GM23248 (cell line): ENCODE data around the gene BTBD16. TPM values are rescaled to one million over a fixed set of nuclear protein-coding genes. Genes with fewer than 3 reads are reported as not detected.

Experiments
- DNase-seq: peaks from one replicate; pipeline ENCODE4 v3.0.0-alpha.2; 2015
- H2AFZ ChIP-seq: fragments of 200-600 bp; sonication (generic); 2 replicates; pipeline ENCODE4 v1.6.1; 2016; ENCODE audit warnings: antibody characterized with exemption
- H3F3A ChIP-seq: fragments of 200-600 bp; sonication (generic); 2 replicates; pipeline ENCODE4 v1.6.1; 2016; ENCODE audit warnings: mild to moderate bottlenecking, antibody characterized with exemption, mixed run types; ENCODE audit not compliant: insufficient read depth
- H3K27ac ChIP-seq: fragments of 200-600 bp; sonication (generic); 2 replicates; pipeline ENCODE4 v1.5.1; 2016; ENCODE audit warnings: mild to moderate bottlenecking
- H3K27me3 ChIP-seq: fragments of 200-600 bp; sonication (generic); replicated peaks from 2 replicates; pipeline ENCODE4 v1.6.1; 2016; ENCODE audit warnings: mild to moderate bottlenecking; ENCODE audit not compliant: insufficient read depth
- H3K36me3 ChIP-seq: fragments of 200-600 bp; sonication (generic); 2 replicates; pipeline ENCODE4 v1.6.1; 2016; ENCODE audit warnings: low read depth, mild to moderate bottlenecking
- H3K4me1 ChIP-seq: fragments of 200-600 bp; sonication (generic); 2 replicates; pipeline ENCODE4 v1.6.1; 2016; ENCODE audit warnings: mild to moderate bottlenecking; ENCODE audit not compliant: insufficient read depth
- H3K4me2 ChIP-seq: fragments of 200-600 bp; sonication (generic); one replicate; pipeline ENCODE4 v1.6.1; 2016; ENCODE audit warnings: mild to moderate bottlenecking; ENCODE audit not compliant: unreplicated experiment
- H3K4me3 ChIP-seq: fragments of 200-600 bp; sonication (generic); 2 replicates; pipeline ENCODE4 v1.5.1; 2016; ENCODE audit warnings: mild to moderate bottlenecking
- H3K79me2 ChIP-seq: fragments of 200-600 bp; sonication (generic); 2 replicates; pipeline ENCODE4 v1.6.1; 2016; ENCODE audit warnings: mild to moderate bottlenecking; ENCODE audit not compliant: insufficient read depth
- H3K9ac ChIP-seq: fragments of 200-600 bp; sonication (generic); 2 replicates; pipeline ENCODE4 v1.6.1; 2016; ENCODE audit warnings: mild to moderate bottlenecking
- H3K9me2 ChIP-seq: fragments of 200-600 bp; sonication (generic); 2 replicates; pipeline ENCODE4 v1.6.1; 2016; ENCODE audit warnings: mixed run types, mild to moderate bottlenecking, moderate library complexity; ENCODE audit not compliant: insufficient read depth
- H3K9me3 ChIP-seq: fragments of 200-600 bp; sonication (generic); one replicate; pipeline ENCODE4 v1.6.1; 2017; ENCODE audit warnings: low read depth
- H4K20me1 ChIP-seq: fragments of 200-600 bp; sonication (generic); 2 replicates; pipeline ENCODE4 v1.6.0; 2016; ENCODE audit not compliant: insufficient read depth
- EZH2 ChIP-seq: fragments of 200-600 bp; sonication (generic); IDR thresholded peaks from 2 replicates; pipeline ENCODE4 v1.6.1; 2018; ENCODE audit warnings: antibody characterized with exemption, mild to moderate bottlenecking; ENCODE audit not compliant: insufficient read depth, poor library complexity, severe bottlenecking
- EZH2phosphoT487 ChIP-seq: fragments of 200-600 bp; sonication (generic); IDR thresholded peaks from 2 replicates; pipeline ENCODE4 v1.6.1; 2018; ENCODE audit warnings: antibody characterized with exemption, moderate library complexity, mild to moderate bottlenecking, low read depth; ENCODE audit not compliant: insufficient read depth
- WGBS, 2 experiments: methylation state at CpG; one replicate each; pipeline ENCODE4 v1.1.6; 2015 to 2017; ENCODE audit warnings: low lambda C conversion rate in 2 of 2, low coverage in 1 of 2; ENCODE audit errors: missing lambda C conversion rate in 2 of 2; 5-methylcytosine and 5-hydroxymethylcytosine counted together
- in situ Hi-C: fragments of 300-500 bp; cut with MboI; formaldehyde crosslinking; loops from 2 replicates; pipeline ENCODE4 v1.15.0; 2020
- polyA plus RNA-seq: library from polyadenylated mRNA; unstranded; fragments of >200 nt; fragmentation: Nextera tagmentation; extraction: Ambion mirVana; gene quantifications from 2 replicates; pipeline ENCODE4 v1.2.1, GENCODE V29; 2016
- total RNA-seq: library from RNA; depleted of rRNA; stranded (reverse); fragments of >200 nt; shearing (Covaris generic); gene quantifications from 2 replicates; pipeline ENCODE4 v1.2.3, GENCODE V29; 2014

Gene BTBD16
- total and polyA plus RNA-seq, 2 experiments from 2014 or later, result not detected

GRCh38 chr10:122362621-122363020, 91.5 kb downstream of the BTBD16 start:
- Histone ChIP-seq H3K4me2 (no peak overlapping the region), H4K20me1 (no peaks in the 10 kb centered on the region), H3F3A (no peaks in the 10 kb centered on the region), H3K27ac (no peak overlapping the region), H2AFZ (no peak overlapping the region), H3K9me3 (no peaks in the 10 kb centered on the region), H3K9me2 (no peaks in the 10 kb centered on the region), H3K4me1 (no peaks in the 10 kb centered on the region), H3K27me3 (peaks cover 1% of the 10 kb centered on the region; the same call in 1 of the 2 replicates), H3K9ac (no peak overlapping the region), H3K79me2 (no peaks in the 10 kb centered on the region), H3K36me3 (no peaks in the 10 kb centered on the region), H3K4me3 (no peak overlapping the region)
- in situ Hi-C loops, result no loop called here
- TF ChIP-seq EZH2phosphoT487 (no peak), EZH2 (no peak)
- DNase-seq, result peak; percentile 59
- 45% methylated on average over 2 of the region's 2 CpGs for WGBS, 2 experiments

GRCh38 chr10:122363311-122363710, 92.2 kb downstream of the BTBD16 start:
- in situ Hi-C loops, result no loop called here
- H3K4me2 ChIP-seq, result no peak overlapping the region
- H3K36me3 ChIP-seq, result no peaks in the 10 kb centered on the region
- no peaks in the 10 kb centered on the region for H3F3A ChIP-seq
- no peaks in the 10 kb centered on the region for H3K4me1 ChIP-seq
- H3K4me3 ChIP-seq, result no peak overlapping the region
- no peaks in the 10 kb centered on the region for H3K9me3 ChIP-seq
- H3K9me2 ChIP-seq, result no peaks in the 10 kb centered on the region
- H3K27me3 ChIP-seq, result peaks cover 8% of the 10 kb centered on the region; the same call in 1 of the 2 replicates
- no peak overlapping the region for H3K9ac ChIP-seq
- no peak for TF ChIP-seq EZH2
- no peak for TF ChIP-seq EZH2phosphoT487
- no peak for DNase-seq
- no peaks in the 10 kb centered on the region for H3K79me2 ChIP-seq
- no peak overlapping the region for H3K27ac ChIP-seq
- H4K20me1 ChIP-seq, result no peaks in the 10 kb centered on the region
- 81 to 82% methylated on average over 2 of the region's 2 CpGs for WGBS, 2 experiments
- H2AFZ ChIP-seq, result no peak overlapping the region

GRCh38 chr10:122363722-122364463, 92.8 kb downstream of the BTBD16 start:
- DNase-seq, result peak; percentile 13
- in situ Hi-C loops, result no loop called here
- Histone ChIP-seq H3K79me2 (no peaks in the 10 kb centered on the region), H3K4me2 (no peak overlapping the region), H2AFZ (no peak overlapping the region), H3F3A (no peaks in the 10 kb centered on the region), H3K9me2 (no peaks in the 10 kb centered on the region), H3K4me1 (no peaks in the 10 kb centered on the region), H3K36me3 (no peaks in the 10 kb centered on the region), H3K9me3 (no peaks in the 10 kb centered on the region), H3K9ac (no peak overlapping the region), H3K4me3 (no peak overlapping the region), H3K27me3 (peaks cover 10% of the 10 kb centered on the region; the same call in 1 of the 2 replicates), H3K27ac (no peak overlapping the region), H4K20me1 (no peaks in the 10 kb centered on the region)
- 41% methylated on average over 6 of the region's 6 CpGs for WGBS, 2 experiments
- TF ChIP-seq EZH2phosphoT487 (no peak), EZH2 (no peak)

GRCh38 chr10:122368502-122369254, 97.6 kb downstream of the BTBD16 start:
- no peak overlapping the region for H2AFZ ChIP-seq
- H3K9me2 ChIP-seq, result no peaks in the 10 kb centered on the region
- in situ Hi-C loops, result no loop called here
- H3K4me1 ChIP-seq, result 0 out of 2 replicates have a peak, but pooled peaks cover 5% of the 10 kb centered on the region
- no peak for TF ChIP-seq EZH2
- no peak for TF ChIP-seq EZH2phosphoT487
- H3K27ac ChIP-seq, result no peak overlapping the region
- H3K27me3 ChIP-seq, result peaks cover 10% of the 10 kb centered on the region; the same call in 1 of the 2 replicates
- no peak overlapping the region for H3K4me3 ChIP-seq
- no peaks in the 10 kb centered on the region for H3K79me2 ChIP-seq
- H3K9me3 ChIP-seq, result no peaks in the 10 kb centered on the region
- no peak overlapping the region for H3K4me2 ChIP-seq
- no peak overlapping the region for H3K9ac ChIP-seq
- DNase-seq, result no peak
- 71 to 73% methylated on average over 13 of the region's 13 CpGs for WGBS, 2 experiments
- H3K36me3 ChIP-seq, result no peaks in the 10 kb centered on the region
- H3F3A ChIP-seq, result peaks cover 5% of the 10 kb centered on the region; the same call in 1 of the 2 replicates
- H4K20me1 ChIP-seq, result no peaks in the 10 kb centered on the region
